GM19463 (cell line): ENCODE measurements around the gene KCNH4.
"Not testable (repeated sequence)": the region's sequence is repeated elsewhere in the genome, so short reads cannot be mapped to it uniquely, and the experiment has no call there.

Experiments
- ATAC-seq: cut with Tn5 transposase; IDR thresholded peaks from one replicate; pipeline ENCODE4 v1.9.1; 2021; ENCODE audit warnings: mild to moderate bottlenecking, moderate library complexity; ENCODE audit not compliant: unreplicated experiment

KCNH4 gene

DNA sequence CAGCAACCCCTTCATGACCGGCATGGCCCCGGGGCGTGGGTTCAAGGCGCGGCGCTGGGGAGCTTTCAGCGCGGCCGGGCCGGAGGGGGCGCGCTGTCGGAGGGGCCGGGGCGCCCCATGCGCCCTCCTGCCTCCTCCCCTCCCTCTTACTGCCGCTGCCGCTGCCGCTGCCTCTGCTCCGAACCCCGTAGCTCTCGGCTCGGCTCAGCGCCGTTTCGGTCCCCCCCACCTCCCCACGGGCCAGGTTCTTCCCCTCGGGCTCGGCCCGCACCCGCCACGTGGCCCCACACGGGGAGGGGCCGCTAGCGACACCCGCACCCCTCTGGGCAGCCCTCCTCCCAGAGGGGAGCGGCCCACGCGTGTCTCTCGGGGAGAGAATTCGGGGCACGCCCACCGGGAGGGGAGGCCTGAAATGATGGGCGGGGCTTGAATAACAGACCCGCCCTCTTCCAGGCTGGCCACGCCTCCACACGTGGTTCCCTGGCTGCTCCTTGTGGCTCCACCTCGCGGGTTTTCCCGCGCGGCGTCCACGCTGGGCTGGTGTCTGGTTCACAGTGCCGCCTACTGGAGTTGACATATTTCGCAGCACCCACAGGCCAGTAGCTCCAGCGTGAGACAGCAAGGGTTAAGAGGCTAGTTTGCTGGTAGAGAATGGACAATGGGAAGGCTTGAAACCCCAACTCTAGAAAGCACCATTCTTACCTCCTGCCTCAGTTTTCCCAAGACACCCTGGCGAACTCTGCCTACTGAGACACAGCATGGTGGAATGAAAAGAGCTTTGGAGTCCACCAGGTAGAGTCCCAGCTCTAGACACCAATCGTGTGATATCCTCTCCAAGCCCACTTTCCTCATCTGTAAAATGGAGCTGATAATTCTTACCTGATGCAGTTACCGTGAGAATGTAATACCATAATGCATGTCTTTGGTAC, at the start of gene KCNH4:
Gene KCNH4, minus strand, starts transcription at position 221 of the 929 bp plus-strand sequence. Its CDS starts 197 bp downstream, at position 24.
- peak; percentile 38 for ATAC-seq

DNA sequence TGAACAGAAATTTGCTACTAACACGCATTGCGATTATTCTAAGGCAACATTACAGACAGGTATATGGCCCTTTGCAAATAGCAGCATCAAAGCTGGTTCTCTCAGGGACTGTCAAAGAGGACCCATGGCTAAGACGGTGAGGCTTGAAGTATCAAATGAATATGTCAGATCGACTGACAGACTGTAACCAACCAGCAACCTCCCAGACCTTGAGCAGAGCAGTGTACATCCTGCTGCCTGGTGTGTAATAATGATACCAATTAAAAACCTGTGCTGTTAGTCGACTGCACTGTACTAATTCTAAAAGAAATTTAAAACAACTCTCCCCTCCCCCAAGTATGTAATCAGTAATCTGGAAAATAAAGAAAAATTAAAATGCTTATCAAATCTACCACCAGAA, 49.3 kb upstream of the KCNH4 start:
- ATAC-seq, result no peak

DNA sequence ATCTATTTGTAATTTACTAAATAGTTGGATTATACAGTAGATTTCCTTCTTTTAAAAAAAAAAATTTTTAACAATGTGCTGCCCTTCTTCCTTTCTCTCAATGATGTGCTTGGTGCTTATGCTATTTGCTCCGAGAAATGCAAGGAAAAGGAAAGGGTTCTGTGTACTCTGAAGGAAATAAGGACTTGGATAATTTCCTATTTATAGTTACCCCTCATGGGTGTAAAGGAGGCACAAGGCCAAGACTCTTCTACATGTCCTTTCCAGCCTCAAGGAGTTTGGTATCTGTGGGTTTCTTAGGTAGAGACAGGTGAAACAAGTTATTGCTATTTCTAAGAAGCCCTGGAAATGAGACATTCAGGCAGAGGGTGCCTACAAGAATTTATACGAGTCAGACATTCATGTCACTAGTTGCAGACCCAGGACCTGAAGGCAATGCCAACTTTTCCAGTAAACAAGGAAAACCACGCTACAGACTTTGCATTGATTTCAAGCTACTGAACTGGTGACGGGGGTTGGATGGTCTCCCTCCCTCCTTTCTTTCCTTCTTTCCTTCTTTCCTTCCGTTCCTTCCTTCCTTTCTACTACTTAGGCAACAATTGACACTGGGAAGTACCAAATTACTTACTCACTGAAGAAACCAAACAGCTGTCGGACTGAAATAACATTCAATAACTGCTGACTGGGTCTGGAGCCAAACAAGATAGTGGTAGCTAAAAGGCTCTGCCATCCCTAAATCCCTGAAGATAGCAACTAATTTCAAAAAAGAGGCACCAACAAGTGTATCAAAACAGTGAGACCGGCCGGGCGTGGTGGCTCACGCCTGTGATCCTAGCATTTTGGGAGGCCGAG, 47.1 kb upstream of the KCNH4 start:
- ATAC-seq, result no peak

DNA sequence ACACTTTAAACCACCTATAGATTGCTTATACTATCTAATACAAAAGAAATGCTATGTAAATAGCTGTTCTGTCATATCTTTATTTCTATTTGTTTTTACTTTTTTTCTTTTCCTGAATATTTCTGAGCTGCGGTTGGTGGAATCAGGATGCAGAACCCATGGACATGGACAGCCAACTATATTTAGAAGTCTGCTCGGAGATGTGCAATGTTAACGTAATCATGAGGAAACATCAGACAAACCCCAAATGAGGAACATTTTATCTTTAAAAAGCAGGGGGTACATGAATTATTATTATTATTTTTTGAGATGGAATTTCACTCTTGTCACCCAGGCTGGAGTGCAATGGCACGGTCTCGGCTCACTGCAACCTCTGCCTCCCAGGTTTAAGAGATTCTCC, 44.7 kb upstream of the KCNH4 start:
- ATAC-seq, result no peak

DNA sequence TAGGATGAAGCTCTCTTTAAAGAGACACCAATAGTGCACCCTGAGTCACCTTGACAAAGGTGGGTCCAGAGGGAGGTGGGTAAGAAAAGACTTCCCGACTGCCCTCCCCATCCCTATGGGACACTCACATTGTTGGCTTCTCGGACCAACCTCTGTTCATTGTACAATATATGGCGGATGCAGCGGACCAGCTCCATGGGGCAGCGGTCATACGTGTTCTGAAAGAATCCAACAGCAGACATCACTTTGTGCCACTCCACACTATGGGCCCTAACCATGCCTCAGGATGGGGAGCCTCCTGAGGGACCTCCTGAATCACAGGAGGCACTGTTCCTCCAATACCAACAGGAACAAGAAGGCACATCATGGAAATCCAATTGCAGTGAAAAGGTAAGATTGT, 43.7 kb upstream of the KCNH4 start:
- ATAC-seq, result no peak

DNA sequence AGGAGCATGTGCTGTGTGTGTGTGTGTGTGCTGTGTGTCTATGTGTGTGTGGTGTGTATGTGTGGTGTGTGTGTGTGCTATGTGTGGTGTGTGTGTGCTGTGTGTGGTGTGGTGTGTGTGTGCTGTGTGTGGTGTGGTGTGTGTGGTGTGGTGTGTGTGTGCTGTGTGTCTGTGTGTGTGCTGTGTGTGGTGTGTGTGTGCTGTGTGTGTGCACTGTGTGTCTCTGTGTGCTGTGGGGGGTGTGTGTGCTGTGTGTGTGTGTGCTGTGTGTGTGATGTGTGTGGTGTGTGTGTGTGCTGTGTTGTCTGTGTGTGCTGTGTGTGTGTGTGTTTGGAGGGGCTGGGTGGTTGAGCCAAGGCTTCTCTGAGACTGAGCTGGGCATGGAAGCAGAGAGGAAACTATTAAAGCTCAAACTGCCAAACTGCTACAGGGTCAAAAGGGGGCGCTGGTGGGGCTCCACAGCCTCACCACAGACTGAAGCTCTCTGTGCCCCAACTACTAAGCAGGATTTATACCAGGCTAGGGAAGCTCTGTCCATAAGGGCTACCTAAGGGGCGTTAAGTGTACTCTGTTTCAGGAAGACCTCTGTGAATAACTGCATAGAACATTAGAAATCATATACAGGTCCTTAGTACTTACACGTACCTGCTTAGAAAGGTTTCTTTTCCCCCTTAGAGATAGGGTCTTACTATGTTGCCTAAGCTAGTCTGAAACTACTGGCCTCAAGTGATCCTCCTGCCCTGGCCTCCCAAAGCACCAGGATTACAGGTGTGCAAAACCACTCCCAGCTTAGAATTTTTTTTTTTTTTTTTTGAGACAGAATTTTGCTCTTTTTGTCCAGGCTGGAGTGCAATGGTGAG, 41.2 kb upstream of the KCNH4 start:
- ATAC-seq, result no peak

DNA sequence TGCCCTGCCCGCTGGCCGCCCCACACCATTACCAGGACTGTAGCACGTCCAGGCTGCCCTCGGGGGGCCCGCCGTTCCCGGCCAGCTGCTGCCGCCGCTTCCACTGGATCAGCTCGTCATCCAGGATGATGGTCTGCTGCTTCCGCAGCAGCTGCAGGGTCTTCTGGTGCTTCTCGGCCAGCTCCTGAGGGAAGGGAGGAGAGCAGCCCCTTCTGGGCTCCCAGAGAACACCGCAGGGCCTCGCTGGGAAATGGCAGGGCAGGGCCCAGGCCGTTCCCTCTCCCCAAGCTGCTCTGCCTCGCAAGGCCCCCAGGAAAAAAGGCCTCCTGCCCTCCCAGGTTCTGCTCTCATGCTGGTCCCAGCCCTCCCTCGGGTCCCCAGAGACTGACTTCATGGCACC, 38.3 kb upstream of the KCNH4 start:
- ATAC-seq, result not testable (repeated sequence)

DNA sequence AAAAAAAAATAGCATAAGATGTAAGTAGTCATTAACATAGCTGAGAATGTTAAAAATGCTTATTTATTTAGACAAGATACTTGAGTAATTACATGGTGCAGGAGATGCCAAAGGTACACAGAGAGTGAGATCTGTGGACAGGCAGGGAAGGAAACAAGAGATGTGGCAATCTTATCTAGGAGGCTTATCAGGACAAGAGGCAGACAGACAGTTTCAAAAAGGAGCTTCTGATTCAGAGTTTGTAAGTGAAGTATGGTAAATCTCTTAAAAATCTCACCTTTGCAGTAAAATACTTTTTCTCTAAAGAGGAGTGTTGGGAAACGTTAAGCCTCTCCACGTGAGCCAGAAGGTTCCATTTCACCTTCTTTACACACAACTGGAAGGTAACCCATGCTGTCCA, 33.2 kb upstream of the KCNH4 start:
- ATAC-seq, result no peak

DNA sequence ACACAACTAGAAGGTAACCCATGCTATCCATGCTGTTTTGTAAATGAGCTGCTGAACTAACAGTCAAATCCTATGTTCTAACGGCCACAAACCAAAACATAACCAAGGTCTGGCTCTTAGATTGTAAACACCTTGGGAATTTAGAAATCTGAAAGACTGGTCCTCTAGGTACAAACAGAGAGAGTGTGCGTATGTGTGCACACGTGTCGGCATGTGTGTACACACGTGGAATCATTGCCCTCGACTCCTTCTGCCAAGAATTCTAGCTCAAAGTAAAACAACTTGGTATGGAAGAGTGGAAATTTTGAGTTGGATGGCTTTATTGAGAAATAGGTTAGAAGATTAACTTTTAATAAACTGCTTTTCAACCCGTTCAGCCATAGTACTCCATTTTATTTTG, 31.4 kb upstream of the KCNH4 start:
- no peak for ATAC-seq

DNA sequence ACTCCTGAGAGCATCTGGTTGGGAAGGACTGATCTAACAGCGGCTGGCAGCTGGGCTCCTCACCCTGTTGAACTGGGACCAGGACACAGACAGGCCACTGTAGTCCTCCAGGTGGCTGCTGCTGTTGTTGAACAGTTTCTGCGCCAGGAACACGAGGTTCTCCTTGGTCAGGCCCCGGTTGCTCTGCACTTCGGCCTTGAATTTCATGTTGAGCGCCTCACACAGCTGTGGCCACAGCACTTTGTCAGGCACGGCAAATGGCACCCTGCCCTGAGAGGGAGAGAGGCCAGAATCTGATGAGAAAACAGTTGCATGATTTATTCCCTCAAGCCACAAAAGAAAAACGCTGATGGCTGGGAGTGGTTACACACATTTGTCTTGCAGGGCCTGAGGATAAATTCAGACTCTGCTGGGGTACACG, 31.0 kb upstream of the KCNH4 start:
- not testable (repeated sequence) for ATAC-seq

DNA sequence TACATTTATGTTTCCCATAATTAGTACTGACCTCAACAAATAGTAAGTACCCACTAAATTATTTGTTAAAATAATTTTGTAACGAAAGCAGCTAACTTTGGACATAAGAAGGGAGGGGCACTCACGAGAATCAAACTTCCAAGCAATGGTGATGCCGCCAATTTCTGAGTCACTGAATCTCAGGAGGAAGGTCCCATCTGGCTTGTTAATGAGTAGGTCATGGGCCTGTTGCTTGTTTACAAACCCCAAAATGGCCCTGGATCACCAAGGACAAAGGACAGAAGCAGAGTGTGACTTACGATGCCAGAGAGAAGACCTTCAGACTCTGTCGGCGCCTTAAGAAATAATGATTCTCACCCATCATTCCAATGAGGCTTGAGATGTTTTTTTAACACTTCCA, 29.1 kb upstream of the KCNH4 start:
- no peak for ATAC-seq

DNA sequence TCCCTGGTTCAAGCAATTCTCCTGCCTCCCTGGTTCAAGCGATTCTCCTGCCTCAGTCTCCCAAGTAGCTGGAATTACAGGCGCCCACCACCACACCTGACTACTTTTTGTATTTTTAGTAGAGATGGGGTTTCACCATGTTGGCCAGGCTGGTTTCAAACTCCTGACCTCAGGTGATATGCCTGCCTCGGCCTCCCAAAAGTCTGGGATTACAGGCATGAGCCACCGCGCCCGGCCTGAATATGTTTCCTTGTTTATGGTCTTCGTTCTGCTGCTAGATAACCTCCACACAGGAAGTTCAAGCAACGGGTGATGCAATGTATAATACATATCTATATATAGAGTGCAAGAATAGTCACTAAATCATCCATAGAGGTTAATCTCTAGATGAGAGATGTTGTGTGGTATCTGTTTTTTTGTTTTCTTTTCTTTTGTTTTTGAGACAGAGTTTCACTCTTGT, 25.2 kb upstream of the KCNH4 start:
- not testable (repeated sequence) for ATAC-seq

DNA sequence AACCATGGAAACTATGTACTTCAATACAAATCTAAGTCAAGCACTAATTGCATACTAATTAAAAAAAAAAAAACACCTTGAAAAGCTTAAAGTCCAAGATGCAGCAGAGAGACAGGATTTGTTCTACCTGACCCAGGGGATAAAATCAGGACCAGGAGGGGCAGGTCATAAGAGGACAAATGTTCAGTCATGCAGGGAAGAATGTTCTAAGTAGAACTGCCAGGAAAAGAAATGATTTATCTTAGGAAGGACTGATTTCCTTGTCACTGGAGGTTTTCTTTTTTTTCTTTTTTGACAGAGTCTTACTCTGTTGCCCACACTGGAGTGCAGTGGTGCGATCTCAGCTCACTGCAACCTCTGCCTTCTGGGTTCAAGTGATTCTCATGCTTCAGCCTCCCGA, 22.4 kb upstream of the KCNH4 start:
- ATAC-seq, result no peak

DNA sequence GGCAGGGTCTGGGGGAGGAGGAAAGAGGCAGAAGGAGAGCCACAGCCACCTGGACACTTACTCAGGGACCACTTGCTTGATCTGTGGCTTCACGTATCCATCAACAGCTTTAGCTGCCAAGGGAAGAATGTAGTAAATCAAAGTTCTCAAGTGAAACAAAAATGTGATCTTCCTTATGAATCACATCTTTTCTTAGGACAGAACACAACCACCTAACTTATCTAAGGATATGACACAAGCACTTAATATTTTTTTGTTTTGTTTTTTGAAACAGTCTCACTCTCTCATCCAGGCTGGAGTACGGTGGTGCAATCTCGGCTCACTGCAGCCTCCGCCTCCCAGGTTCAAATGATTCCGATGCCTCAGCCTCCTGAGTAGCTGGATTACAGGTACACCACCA, 21.8 kb upstream of the KCNH4 start:
- ATAC-seq, result no peak

DNA sequence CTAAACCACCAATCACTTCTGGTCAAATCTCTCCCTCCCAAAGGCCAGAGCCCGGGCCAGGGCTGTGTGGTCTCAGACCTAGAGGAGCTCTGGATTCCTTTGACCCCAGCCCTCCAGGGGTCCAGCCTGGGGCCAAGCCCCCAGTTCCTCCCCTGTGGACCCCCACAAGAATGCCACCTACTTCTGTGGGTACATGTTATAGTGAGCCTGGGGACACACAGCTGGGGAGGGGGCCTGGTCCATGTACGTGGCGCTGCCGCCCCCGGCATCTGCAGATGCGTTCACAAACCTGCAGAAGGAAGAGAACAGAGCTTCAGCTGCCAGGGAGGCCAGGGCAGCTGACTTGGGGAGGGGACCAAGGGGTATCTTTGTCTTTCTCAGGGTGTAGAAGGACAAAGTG, 21.2 kb upstream of the KCNH4 start:
- no peak for ATAC-seq

DNA sequence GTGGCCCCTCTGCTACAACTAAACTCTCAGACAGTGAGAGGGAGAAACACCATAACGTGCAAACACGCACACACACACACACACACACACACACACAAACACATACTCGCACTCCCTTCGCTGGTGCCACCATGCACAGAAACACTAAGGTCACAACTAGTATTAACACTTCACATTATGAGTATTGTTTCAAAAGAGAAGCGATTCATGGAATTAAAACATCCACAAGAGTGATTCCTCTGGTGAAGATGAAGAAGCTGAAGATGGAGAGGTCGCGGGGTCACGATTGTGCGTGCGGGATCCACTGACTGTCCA, 20.5 kb upstream of the KCNH4 start:
- ATAC-seq, result no peak

DNA sequence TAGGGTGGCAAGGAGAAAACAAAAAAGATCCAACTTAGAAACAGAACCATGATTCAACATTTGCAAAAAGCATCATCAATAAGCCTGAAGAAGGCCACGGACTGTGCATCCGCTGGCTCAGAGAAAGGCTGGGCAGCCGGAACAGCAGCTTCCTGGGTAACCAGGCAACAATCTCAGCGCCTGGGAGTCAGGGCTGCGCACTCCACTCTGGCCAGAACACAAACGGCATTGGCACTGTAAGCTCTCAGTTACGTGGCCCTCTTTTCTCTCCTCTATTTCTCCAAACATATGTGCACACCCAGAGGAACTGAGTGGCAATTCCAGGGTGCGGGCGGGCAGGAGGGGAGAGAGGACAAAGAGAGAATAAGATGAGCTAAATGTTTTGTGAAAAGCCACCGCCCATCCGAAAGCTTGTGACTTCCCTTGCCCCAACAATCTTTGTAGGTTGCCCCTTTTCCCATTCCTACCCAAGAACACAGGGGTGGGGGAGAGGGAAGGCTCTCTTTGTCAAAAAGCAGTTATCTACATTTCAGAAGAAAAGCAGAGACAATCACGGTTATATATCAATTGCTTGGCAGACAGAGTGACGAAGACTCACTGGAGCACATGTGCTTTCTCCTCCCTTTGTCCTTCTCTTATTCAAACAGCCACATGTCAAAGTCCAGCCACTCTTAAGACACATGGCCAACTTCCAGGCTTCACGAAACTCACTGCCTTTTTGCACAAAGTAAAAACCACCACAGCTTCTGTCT, 19.9 kb upstream of the KCNH4 start:
- ATAC-seq, result no peak

DNA sequence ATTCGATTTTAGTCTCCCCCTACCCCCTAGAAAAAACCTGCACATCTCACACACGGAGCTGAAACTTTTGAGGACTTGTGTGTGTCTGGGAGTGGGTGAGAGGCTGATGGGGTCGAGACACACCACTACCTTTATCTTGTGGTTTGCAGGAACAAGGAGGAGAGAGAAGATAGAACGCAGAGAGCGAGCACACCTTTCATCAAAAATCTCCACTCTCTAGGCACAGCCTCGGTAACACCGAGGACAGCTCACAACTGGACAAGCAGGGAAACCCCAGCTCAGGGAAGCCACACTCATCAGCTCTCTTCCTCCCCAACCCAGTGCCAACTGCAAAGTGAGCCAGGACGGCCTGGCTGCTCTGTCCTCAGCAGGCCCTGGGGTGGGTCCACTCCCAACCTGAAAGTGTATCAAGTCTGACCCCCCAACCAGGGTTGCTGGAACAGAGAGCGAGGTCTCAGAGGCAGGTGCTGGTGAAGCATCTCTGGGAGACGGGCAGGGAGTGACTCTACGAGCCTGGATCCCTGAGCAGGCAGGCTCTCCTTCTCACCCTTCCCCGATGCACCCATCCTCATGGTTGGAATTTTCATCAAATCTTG, 18.6 kb upstream of the KCNH4 start:
- ATAC-seq, result no peak

DNA sequence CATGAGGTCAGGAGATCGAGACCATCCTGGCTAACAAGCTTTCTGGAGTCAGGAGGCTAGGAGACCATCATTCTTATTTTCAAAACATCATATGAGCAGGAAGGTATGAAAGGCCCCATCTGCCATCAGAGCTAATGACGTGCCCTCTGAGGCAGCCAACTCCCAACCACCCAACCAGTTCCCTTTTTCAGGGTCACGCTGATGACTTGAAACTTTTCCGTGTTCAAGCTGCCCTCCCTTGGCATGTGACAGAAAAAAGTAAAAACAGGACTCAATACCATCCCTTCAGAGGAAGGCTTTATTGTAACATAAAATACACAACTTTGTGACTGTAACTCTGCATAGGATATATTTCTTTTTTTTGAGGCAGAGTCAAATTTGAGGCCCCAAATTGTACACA, 18.0 kb upstream of the KCNH4 start:
- no peak for ATAC-seq
